Hepatocyte (in vitro differentiated cells): ENCODE data around the gene MSI1. TPM values are rescaled to one million over a fixed set of nuclear protein-coding genes. Genes with fewer than 3 reads are reported as not detected.

Experiments
- DNase-seq: peaks from one replicate; pipeline ENCODE4 v3.0.0-alpha.2; 2016; ENCODE audit warnings: low spot score
- H2AFZ ChIP-seq: fragments of 200-600 bp; sonication (generic); 2 replicates; pipeline ENCODE4 v1.6.0; 2016; ENCODE audit warnings: antibody characterized with exemption, mild to moderate bottlenecking
- H3K27ac ChIP-seq: fragments of 200-600 bp; sonication (generic); 2 replicates; pipeline ENCODE4 v1.5.1; 2016; ENCODE audit warnings: mild to moderate bottlenecking
- H3K27me3 ChIP-seq: fragments of 200-600 bp; sonication (generic); 2 replicates; pipeline ENCODE4 v1.6.1; 2016
- H3K36me3 ChIP-seq: fragments of 200-600 bp; sonication (generic); replicated peaks from 2 replicates; pipeline ENCODE4 v1.5.1; 2016; ENCODE audit warnings: low read depth; ENCODE audit not compliant: insufficient read depth
- H3K4me1 ChIP-seq: fragments of 200-600 bp; sonication (generic); 2 replicates; pipeline ENCODE4 v1.5.1; 2016; ENCODE audit warnings: mild to moderate bottlenecking, moderate library complexity; ENCODE audit not compliant: insufficient read depth
- H3K4me2 ChIP-seq: fragments of 200-600 bp; sonication (generic); 2 replicates; pipeline ENCODE4 v1.6.0; 2016
- H3K4me3 ChIP-seq: fragments of 200-600 bp; sonication (generic); 2 replicates; pipeline ENCODE4 v1.5.1; 2016; ENCODE audit warnings: mild to moderate bottlenecking
- H3K79me2 ChIP-seq: fragments of 200-600 bp; sonication (generic); 2 replicates; pipeline ENCODE4 v1.6.0; 2017; ENCODE audit warnings: mild to moderate bottlenecking
- H3K9me2 ChIP-seq: fragments of 200-600 bp; sonication (generic); replicated peaks from 2 replicates; pipeline ENCODE4 v1.6.0; 2017; ENCODE audit warnings: mild to moderate bottlenecking; ENCODE audit not compliant: insufficient read depth
- H3K9me3 ChIP-seq: fragments of 200-600 bp; sonication (generic); 2 replicates; pipeline ENCODE4 v1.5.1; 2016; ENCODE audit warnings: low read depth, mild to moderate bottlenecking
- H4K20me1 ChIP-seq: fragments of 200-600 bp; sonication (generic); 2 replicates; pipeline ENCODE4 v1.6.0; 2016; ENCODE audit warnings: mild to moderate bottlenecking; ENCODE audit not compliant: insufficient read depth, poor library complexity, severe bottlenecking
- CTCF ChIP-seq: fragments of 200-600 bp; sonication (generic); IDR thresholded peaks from 2 replicates; pipeline ENCODE4 v1.5.1; 2016; ENCODE audit warnings: antibody characterized with exemption, mild to moderate bottlenecking; ENCODE audit not compliant: poor library complexity
- EZH2 ChIP-seq: fragments of 200-600 bp; sonication (generic); IDR thresholded peaks from 2 replicates; pipeline ENCODE4 v1.6.1; 2016; ENCODE audit warnings: antibody characterized with exemption, mild to moderate bottlenecking, borderline replicate concordance
- EZH2phosphoT487 ChIP-seq: fragments of 200-600 bp; sonication (generic); IDR thresholded peaks from one replicate; pipeline ENCODE4 v1.6.1; 2018; ENCODE audit warnings: antibody characterized with exemption, mild to moderate bottlenecking, low read depth, moderate library complexity; ENCODE audit not compliant: unreplicated experiment, severe bottlenecking
- WGBS: methylation state at CpG from one replicate; pipeline ENCODE4 v1.1.6; 2016; ENCODE audit warnings: low lambda C conversion rate; ENCODE audit errors: missing lambda C conversion rate; 5-methylcytosine and 5-hydroxymethylcytosine counted together
- polyA plus RNA-seq: library from polyadenylated mRNA; unstranded; fragments of >200 nt; fragmentation: Nextera tagmentation; extraction: Ambion mirVana; gene quantifications from 2 replicates; pipeline ENCODE4 v1.2.1, GENCODE V29; 2016
- total RNA-seq: library from RNA; depleted of rRNA; stranded (reverse); fragments of >200 nt; gene quantifications from 2 replicates; pipeline ENCODE4 v1.2.3, GENCODE V29; 2014

The MSI1 gene
- total and polyA plus RNA-seq, 2 experiments from 2014 or later, result 2.2 to 5.6 TPM

GRCh38 chr12:120356567-120357030, 12.4 kb downstream of the MSI1 start:
- 63% methylated on average over 13 of the region's 13 CpGs for WGBS
- H4K20me1 ChIP-seq, result no peaks in the 10 kb centered on the region
- H3K9me3 ChIP-seq, result no peaks in the 10 kb centered on the region
- no peak overlapping the region for H3K27ac ChIP-seq
- H3K4me3 ChIP-seq, result no peak overlapping the region
- H3K79me2 ChIP-seq, result no peaks in the 10 kb centered on the region
- H3K27me3 ChIP-seq, result no peaks in the 10 kb centered on the region
- peak; percentile 90 for DNase-seq
- H2AFZ ChIP-seq, result no peak overlapping the region
- no peak overlapping the region for H3K4me2 ChIP-seq
- peak; percentile 77 for TF ChIP-seq CTCF
- no peak for TF ChIP-seq EZH2phosphoT487
- peaks cover 6% of the 10 kb centered on the region for H3K4me1 ChIP-seq
- no peaks in the 10 kb centered on the region for H3K36me3 ChIP-seq
- H3K9me2 ChIP-seq, result no peaks in the 10 kb centered on the region

DNA sequence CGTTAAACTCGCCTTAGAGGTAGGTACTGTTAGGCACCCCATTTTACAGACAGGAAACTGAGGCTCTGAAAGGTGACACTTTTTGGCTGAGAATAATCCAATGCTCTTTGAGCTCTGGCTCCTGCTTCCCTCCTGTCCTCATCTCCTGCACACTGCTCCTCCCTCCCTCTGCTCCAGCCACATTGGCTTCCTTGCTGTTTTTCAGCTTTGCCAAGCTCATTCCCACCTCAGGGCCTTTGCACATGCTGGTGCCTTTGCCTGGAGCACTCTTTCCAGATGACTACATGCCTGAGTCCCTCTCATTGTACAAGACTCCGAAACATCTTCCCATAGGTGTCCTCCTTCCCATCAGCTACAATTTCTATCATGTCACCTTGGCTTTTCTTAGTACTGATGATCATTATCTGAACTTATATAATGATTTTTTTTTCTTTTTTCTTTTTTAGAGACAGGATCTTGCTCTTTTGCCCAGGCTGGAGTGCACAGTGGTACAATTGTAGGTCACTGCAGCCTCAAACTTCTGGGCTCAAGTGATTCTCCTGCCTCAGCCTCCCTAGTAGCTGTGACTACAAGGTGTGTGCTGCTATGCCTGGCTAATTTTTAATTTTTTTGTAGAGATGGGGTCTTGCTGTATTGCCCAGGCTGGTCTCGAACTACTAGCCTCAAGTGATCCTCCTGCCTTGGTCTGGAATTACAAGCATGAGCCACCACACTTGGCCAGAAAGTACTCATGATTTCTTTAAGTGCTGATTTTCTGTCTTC, 15.2 kb downstream of the MSI1 start:
- Histone ChIP-seq H3K9me2 (no peaks in the 10 kb centered on the region), H3K4me3 (no peak overlapping the region), H3K4me2 (no peak overlapping the region), H3K4me1 (no peaks in the 10 kb centered on the region), H2AFZ (no peak overlapping the region), H4K20me1 (no peaks in the 10 kb centered on the region), H3K79me2 (no peaks in the 10 kb centered on the region), H3K9me3 (no peaks in the 10 kb centered on the region), H3K27ac (no peak overlapping the region), H3K36me3 (no peaks in the 10 kb centered on the region), H3K27me3 (no peaks in the 10 kb centered on the region)
- WGBS, result 99% methylated on average over 4 of the region's 4 CpGs
- no peak for DNase-seq
- TF ChIP-seq CTCF, result no peak
- no peak for TF ChIP-seq EZH2
- TF ChIP-seq EZH2phosphoT487, result no peak

DNA sequence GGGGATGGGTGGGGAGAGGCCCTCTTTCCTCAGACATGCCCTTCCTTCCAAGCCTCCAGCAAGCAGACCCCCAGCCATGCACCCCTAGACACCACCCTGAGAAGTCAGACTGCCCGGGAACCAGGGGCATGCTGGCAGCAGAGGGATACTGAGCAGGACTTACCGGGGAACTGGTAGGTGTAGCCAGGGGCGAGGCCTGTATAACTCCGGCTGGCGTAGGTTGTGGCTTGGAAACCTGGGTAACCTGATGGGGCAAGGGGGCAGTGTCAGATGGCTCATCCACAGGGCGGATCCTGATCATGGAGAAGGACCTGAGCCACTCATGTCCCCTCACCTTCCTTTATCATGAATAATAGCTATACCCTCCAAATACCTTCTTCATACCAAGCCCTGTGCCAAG, 15.8 kb downstream of the MSI1 start:
- Histone ChIP-seq H3K4me1 (no peaks in the 10 kb centered on the region), H3K9me2 (no peaks in the 10 kb centered on the region), H3K4me2 (no peak overlapping the region), H3K27me3 (no peaks in the 10 kb centered on the region), H3K4me3 (no peak overlapping the region), H3K9me3 (no peaks in the 10 kb centered on the region), H3K36me3 (no peaks in the 10 kb centered on the region), H3K79me2 (no peaks in the 10 kb centered on the region), H3K27ac (no peak overlapping the region), H2AFZ (no peak overlapping the region), H4K20me1 (no peaks in the 10 kb centered on the region)
- TF ChIP-seq EZH2phosphoT487 (no peak), EZH2 (no peak), CTCF (no peak)
- WGBS, result 98% methylated on average over 5 of the region's 6 CpGs
- DNase-seq, result no peak
